ENCODE results near the gene DCC.

Gene DCC, protein sequence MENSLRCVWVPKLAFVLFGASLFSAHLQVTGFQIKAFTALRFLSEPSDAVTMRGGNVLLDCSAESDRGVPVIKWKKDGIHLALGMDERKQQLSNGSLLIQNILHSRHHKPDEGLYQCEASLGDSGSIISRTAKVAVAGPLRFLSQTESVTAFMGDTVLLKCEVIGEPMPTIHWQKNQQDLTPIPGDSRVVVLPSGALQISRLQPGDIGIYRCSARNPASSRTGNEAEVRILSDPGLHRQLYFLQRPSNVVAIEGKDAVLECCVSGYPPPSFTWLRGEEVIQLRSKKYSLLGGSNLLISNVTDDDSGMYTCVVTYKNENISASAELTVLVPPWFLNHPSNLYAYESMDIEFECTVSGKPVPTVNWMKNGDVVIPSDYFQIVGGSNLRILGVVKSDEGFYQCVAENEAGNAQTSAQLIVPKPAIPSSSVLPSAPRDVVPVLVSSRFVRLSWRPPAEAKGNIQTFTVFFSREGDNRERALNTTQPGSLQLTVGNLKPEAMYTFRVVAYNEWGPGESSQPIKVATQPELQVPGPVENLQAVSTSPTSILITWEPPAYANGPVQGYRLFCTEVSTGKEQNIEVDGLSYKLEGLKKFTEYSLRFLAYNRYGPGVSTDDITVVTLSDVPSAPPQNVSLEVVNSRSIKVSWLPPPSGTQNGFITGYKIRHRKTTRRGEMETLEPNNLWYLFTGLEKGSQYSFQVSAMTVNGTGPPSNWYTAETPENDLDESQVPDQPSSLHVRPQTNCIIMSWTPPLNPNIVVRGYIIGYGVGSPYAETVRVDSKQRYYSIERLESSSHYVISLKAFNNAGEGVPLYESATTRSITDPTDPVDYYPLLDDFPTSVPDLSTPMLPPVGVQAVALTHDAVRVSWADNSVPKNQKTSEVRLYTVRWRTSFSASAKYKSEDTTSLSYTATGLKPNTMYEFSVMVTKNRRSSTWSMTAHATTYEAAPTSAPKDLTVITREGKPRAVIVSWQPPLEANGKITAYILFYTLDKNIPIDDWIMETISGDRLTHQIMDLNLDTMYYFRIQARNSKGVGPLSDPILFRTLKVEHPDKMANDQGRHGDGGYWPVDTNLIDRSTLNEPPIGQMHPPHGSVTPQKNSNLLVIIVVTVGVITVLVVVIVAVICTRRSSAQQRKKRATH (N-terminal part only)

GRCh38 chr18:52339891-52340371, at the start of gene DCC:
Gene DCC (plus strand): TSS chr18:52340197. CDS start chr18:52340788, 591 bp downstream.
- no peak for DNase-seq (ENCODE audit: low read depth)

DNA sequence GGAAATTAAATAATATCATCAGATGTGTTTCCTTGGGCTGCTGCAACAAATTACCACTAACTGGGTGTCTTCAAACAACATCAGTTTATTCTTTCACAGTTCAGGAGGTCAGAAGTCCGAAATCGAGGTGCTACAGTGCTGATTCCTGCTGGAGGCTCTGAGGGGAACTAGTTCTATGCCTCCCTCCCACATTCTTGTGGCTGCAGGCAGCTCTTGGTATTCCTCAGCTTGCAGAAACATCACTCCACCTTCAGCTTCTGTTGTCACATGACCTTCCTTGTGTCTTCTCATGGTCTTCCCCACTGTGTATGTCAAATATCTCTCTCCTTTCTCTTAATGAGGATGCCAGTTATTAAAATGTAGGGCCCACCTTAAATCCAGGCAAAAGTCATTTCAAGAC, 29.3 kb upstream of the DCC start:
- DNase-seq (ENCODE audit: low read depth), result no peak

- DNase-seq (ENCODE audit: low read depth), result no peak
These were observed 28.7 kb upstream of the DCC start for GRCh38 chr18:52311331-52311730.

DNA sequence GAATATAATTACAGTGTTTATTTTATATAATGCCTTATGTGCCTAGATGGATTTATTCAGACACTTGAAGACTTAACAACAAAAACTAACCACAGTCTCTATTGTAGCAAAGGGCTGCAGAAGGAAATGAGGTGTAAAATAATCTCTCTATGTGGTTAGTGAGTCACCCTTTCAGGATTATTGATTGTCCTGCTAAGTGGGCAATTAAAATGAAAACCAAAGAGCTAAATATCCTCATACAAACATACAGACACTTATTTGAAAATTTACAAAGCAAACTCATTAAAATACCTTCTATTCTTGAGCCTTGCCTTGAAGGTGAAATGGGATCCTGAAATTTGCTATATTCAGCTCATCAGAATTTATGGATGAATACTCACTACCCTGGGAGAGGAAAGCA, 27.7 kb upstream of the DCC start:
- DNase-seq (ENCODE audit: low read depth), result no peak

DNA sequence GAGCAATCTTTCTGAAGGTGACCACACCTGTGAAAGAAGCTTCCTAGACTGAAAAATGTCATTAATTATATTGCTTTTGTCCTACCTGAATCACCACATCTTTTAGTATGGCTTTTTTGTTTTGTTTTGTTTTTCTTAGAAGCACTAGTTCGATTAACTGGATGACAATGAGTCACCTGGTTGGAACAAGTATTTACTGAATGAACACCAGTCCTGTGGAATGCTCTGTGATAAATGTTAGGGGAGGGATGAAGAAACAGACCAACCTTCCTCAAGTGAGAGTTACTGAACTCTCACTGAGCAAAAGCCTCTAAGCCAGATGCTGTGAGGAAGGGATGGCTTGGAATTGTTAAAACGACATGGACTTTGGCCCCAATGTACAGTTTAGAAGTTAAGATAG, 26.8 kb upstream of the DCC start:
- no peak for DNase-seq (ENCODE audit: low read depth)

DNA sequence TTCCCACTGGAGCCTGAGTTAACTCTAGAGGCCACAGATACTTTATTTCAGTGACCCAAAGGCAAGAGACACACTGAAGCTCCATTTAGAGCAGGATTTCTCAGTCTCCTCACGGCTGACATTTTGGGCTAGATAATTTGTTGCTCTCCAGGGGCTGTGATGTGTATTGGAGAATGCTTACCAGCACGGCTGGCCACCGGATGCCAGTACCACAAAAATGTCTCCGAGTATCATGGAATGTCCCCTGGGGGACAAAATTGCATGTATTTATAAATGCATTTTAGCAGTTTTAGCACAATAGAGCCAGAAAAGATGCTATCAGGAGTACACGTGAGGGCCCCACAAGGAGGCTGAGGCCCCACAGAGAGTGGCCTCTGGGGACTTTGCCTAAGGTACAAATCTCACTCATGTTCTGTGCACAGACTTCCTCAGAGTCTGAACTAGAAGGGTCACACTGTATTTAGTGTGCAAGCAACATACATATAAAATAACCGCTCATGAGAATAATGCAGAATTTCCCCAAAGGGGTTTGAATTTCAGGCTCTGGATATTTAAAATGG, 20.5 kb upstream of the DCC start:
- DNase-seq (ENCODE audit: low read depth), result no peak

- no peak for DNase-seq (ENCODE audit: low read depth)
These were observed 17.7 kb upstream of the DCC start for GRCh38 chr18:52322307-52322706.

DNA sequence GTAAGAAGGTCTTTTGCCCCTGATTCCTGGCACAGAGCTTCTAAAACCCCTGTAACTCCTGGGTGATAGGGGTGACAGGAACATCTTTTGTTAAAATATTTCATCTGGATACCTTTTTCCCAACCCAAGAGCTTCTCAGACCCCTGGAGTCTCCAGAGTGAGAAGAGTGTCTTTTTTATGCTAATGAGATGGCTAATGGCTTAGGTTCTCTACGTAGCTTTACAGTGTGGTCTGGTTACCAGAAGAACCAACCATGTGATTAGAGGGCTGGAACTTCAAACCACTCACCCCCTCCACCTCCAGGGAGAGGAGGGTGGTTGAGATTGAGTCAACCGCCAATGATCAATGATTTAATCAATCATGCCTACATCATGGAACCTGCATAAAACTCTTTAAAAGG, 16.2 kb upstream of the DCC start:
- DNase-seq (ENCODE audit: low read depth), result no peak

DNA sequence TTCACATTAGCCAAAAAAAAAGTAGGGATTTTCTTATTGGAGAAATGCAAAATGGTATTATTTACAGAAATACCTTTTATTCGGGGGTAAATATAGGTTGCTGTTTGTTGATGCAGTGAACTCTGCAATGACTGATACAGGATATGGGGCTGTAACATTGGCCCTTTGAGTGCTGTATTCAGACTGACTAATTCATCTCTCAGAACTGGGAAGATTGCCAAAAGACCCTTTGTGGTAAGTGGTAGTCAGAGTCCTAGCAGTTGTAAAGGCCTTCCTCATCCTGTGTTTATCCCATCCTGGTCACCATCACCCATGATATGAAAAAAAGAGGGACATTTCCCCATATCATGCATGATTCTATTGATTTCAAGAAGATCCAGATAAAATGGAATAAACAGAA, 14.0 kb upstream of the DCC start:
- no peak for DNase-seq (ENCODE audit: low read depth)

DNA sequence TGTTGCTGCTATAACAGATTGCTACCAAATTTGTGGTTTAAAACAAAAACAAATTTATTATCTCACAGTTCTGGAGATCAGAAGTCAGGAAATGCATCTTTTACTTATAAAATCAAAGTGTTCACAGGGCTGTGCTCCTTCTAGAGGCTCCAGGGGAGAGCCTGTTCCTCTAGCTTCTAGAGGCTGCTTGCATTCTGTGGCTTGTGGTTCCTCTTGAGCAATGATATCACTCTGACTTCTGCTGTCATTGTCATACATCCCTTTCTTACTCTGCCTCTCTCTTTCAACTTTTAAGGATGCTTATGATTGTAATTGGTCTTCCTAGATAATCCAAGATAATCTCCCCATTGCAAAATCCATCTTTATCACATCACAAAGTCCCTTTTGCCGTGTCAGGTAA, 6.1 kb upstream of the DCC start:
- no peak for DNase-seq (ENCODE audit: low read depth)

GRCh38 chr18:52334307-52334706, 5.7 kb upstream of the DCC start:
- no peak for DNase-seq (ENCODE audit: low read depth)

- no peak for DNase-seq (ENCODE audit: low read depth)
These were observed 5.1 kb upstream of the DCC start for GRCh38 chr18:52334896-52335295.

- no peak for DNase-seq (ENCODE audit: low read depth)
These were observed 2.7 kb upstream of the DCC start for GRCh38 chr18:52337276-52337675.

DNA sequence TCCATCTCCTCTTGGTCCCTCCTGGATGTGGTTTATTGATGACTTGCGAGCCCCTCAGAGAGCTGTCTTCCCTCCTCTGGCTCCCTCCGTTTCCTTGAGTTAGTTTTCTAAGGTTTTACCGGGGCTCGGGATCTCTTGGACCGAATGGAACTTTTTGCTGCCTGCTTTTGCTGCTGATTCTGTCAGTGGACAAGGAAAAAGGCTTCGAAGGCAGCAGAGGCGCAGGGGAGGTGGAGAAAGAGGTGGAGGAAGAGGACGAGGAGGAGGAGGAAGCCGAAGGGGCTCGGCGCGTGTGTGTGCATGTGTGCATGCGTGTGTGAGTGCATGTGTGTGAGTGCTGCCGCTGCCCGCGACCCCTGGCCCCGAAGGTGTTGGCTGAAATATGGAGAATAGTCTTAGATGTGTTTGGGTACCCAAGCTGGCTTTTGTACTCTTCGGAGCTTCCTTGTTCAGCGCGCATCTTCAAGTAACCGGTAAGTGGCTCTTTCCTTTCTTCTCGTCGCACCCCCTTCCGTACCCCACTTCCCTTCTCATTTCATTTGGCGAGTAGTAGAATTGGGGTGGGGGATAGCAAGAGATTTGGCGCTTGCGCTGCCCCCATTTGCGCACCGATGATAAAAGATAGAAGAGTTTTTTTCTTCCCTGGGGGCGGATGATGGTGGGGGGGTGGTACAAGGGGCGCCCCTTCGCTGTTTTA, 557 bp downstream of the DCC start:
- no peak for DNase-seq (ENCODE audit: low read depth)

DNA sequence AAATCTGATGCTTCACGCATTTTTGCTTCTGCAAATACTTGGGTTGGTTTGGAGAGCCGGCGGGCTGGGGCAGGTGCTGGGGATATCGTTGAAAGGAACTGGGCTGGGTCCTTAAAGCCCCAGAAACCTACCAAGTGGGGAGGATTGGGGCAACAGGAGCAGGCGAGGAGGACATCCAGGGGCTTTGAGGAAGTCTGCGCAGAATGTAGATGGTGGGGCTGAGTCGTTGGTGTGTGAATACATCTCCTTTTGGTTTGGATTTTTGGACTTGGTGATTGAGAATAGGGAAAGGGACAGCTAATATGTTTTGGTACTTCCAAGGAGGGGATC, 1.1 kb downstream of the DCC start:
- no peak for DNase-seq (ENCODE audit: low read depth)

DNA sequence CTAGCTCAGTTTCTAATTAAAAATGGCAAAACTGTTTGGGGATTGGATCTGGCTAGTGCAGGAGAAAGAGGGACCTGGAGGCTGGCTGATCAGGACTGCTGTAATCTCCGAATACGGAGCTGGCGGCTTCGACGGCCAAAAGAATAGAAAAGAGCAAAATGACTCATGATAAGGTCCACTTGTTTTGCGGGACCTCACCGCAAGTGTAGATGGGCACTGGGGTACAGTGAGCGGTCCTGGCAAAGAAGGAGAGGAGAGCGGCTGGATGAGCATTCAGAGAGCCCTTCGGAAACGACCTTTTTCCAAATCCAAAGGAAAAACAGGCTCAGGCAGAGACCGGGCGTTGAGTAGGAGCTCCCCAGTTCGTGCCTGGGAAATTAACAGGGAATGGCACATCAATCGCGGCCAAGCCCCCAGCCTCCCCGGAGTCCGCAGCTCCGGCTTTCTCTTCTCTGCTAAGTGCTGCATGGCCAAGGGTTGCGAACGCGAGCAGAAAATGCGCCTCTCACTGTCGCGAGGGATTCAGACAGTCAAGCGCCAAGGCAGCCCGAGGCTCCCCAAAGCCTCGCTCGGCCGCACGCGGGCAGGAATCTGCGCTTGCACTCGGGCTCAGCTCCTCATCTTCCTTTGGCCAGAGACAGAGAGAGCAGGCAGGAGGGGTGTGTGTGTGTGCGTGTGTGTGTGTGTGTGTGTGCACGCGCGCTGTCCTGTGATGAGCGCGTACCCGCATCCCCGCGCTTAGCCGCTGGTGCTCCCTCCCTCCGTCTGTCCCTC, 1.8 kb downstream of the DCC start:
- DNase-seq (ENCODE audit: low read depth), result no peak

- DNase-seq (ENCODE audit: low read depth), result no peak
These were observed 2.5 kb downstream of the DCC start for GRCh38 chr18:52342456-52342855.

- DNase-seq (ENCODE audit: low read depth), result no peak
These were observed 3.1 kb downstream of the DCC start for GRCh38 chr18:52343138-52343537.

DNA sequence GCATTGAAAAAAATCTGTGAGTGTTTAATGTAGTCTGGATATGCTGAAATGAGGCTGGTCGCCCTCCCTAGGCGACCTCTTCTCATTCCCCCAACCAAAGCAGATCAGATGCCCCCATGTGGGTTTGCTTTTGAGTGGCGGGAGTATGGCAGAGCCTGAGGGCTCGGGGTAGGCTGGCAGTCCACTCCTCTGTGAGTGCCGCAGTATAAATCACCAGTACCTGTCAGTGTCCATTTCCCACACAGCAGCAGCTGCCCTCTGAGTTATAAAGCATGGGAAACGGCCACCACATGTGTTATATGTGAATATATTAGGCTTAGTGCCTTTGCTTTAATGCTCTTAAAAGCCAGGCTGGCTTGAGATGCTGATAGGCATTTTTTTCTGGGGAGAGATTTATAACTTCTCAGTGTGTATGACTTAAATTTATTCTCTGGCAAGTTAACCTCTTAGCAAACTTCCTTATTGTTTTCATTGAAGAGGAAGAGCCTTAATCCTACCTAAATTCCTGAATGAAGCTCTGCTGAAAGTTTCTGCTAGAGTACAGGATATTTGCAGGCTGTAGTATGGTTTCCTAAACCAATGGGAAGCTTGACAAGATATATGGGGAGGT, 3.8 kb downstream of the DCC start:
- no peak for DNase-seq (ENCODE audit: low read depth)

DNA sequence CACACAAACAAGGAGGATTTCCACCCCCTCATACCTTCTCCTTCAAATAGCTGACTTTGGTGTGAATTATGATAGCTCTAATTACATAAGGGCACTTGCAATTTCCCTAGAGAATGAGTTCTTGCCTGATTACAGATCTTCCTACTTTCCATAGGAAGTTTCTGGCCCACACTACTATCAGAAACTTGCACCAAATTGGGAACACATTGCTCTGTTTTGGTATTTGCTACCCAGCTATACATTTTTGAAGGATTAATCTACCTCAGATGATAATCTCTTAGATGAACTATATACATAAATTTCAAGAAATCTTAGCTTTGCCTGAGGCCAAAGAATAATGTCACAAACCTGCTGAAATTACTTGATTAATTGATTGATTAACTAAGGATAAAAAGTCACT, 4.9 kb downstream of the DCC start:
- no peak for DNase-seq (ENCODE audit: low read depth)

GRCh38 chr18:52345428-52345827, 5.4 kb downstream of the DCC start:
- DNase-seq (ENCODE audit: low read depth), result no peak
